HepG2 (cell line): ENCODE data around the gene RORC. TPM values are rescaled to one million over a fixed set of nuclear protein-coding genes. Genes with fewer than 3 reads are reported as not detected.

Experiments
- ARNTL ChIP-seq: sonication (generic); formaldehyde crosslinking; IDR thresholded peaks from 2 replicates; pipeline ENCODE4 v1.4.0; 2020; ENCODE audit warnings: mild to moderate bottlenecking, missing genetic modification reagents
- DMAP1 ChIP-seq: IDR thresholded peaks from 2 replicates; pipeline ENCODE4 v1.6.1; 2016
- IRF2 ChIP-seq: IDR thresholded peaks from 2 replicates; pipeline ENCODE4 v1.6.1; 2018; ENCODE audit warnings: missing genetic modification reagents, missing compliant biosample characterization
- JARID2 ChIP-seq: sonication (generic); formaldehyde crosslinking; IDR thresholded peaks from 2 replicates; pipeline ENCODE4 v1.8.1; 2023; ENCODE audit warnings: missing genetic modification reagents, inconsistent platforms; ENCODE audit not compliant: insufficient replicate concordance
- MTF1 ChIP-seq: sonication (generic); formaldehyde crosslinking; IDR thresholded peaks from 2 replicates; pipeline ENCODE4 v1.5.0; 2020; ENCODE audit warnings: missing genetic modification reagents
- MYC ChIP-seq: sonication (generic); formaldehyde crosslinking; IDR thresholded peaks from 2 replicates; pipeline ENCODE4 v1.9.0; 2021; ENCODE audit warnings: missing genetic modification reagents, borderline replicate concordance
- PRPF4 ChIP-seq: fragments of 200-400 bp; formaldehyde crosslinking; IDR thresholded peaks from 2 replicates; pipeline ENCODE4 v1.6.1; 2016; ENCODE audit warnings: low read length, low read depth; ENCODE audit not compliant: poor library complexity, severe bottlenecking
- RERE ChIP-seq: IDR thresholded peaks from 2 replicates; pipeline ENCODE4 v1.6.1; 2016; ENCODE audit warnings: low read depth, missing genetic modification reagents, missing compliant biosample characterization
- SKIL ChIP-seq: sonication (generic); formaldehyde crosslinking; IDR thresholded peaks from 2 replicates; pipeline ENCODE4 v1.8.0; 2022; ENCODE audit warnings: missing genetic modification reagents, mild to moderate bottlenecking, moderate library complexity, borderline replicate concordance
- SRSF1 ChIP-seq: fragments of 200-400 bp; formaldehyde crosslinking; optimal IDR thresholded peaks from 2 replicates; pipeline ENCODE3; 2017; ENCODE audit warnings: mild to moderate bottlenecking, low read depth, low read length, moderate library complexity
- STAG1 ChIP-seq: sonication (generic); formaldehyde crosslinking; IDR thresholded peaks from 2 replicates; pipeline ENCODE4 v1.4.0; 2020; ENCODE audit warnings: missing genetic modification reagents
- UBTF ChIP-seq: sonication (generic); formaldehyde crosslinking; IDR thresholded peaks from 2 replicates; pipeline ENCODE4 v1.4.0; 2020; ENCODE audit warnings: mild to moderate bottlenecking, missing genetic modification reagents
- ZBTB42 ChIP-seq: sonication (generic); formaldehyde crosslinking; IDR thresholded peaks from 2 replicates; pipeline ENCODE4 v1.5.0; 2020; ENCODE audit warnings: mild to moderate bottlenecking, missing genetic modification reagents
- ZFP62 ChIP-seq: sonication (generic); formaldehyde crosslinking; IDR thresholded peaks from 2 replicates; pipeline ENCODE4 v1.4.0; 2020; ENCODE audit warnings: missing genetic modification reagents
- ZNF460 ChIP-seq: sonication (generic); formaldehyde crosslinking; IDR thresholded peaks from 2 replicates; pipeline ENCODE4 v1.5.1; 2020; ENCODE audit warnings: missing genetic modification reagents, mild to moderate bottlenecking, borderline replicate concordance
- ZNF484 ChIP-seq: sonication (generic); formaldehyde crosslinking; IDR thresholded peaks from 2 replicates; pipeline ENCODE4 v1.5.1; 2020; ENCODE audit warnings: mild to moderate bottlenecking, low read depth, missing genetic modification reagents, borderline replicate concordance
- ZNF614 ChIP-seq: IDR thresholded peaks from 2 replicates; pipeline ENCODE4 v1.6.1; 2018; ENCODE audit warnings: missing biosample characterization, missing genetic modification reagents, inconsistent platforms, borderline replicate concordance
- ZNF737 ChIP-seq: sonication (generic); formaldehyde crosslinking; IDR thresholded peaks from 2 replicates; pipeline ENCODE4 v1.5.0; 2020; ENCODE audit warnings: missing genetic modification reagents, mild to moderate bottlenecking, borderline replicate concordance
- ZNF768 ChIP-seq: sonication (generic); formaldehyde crosslinking; IDR thresholded peaks from 2 replicates; pipeline ENCODE4 v1.4.0; 2020; ENCODE audit warnings: missing genetic modification reagents
- polyA plus RNA-seq, 8 experiments: library from polyadenylated mRNA; depleted of rRNA in 3 of 8; stranded (reverse) in 7 of 8; unstranded in 1 of 8; fragments of >200 nt; fragmentation: Illumina TruSeq in 4 of 8; extraction: Trizol in 4 of 8; gene quantifications; 2 replicates each; pipeline versions ENCODE4 v1.2.1 to v1.2.3, GENCODE V29; 2011 to 2016; ENCODE audit warnings: low read depth in 4 of 8, missing spikeins in 1 of 8, mixed read lengths in 1 of 8; ENCODE audit not compliant: insufficient read depth in 1 of 8
- total RNA-seq, 5 experiments: library from RNA; depleted of rRNA; stranded (reverse); fragments of >200 nt; fragmentation: Illumina TruSeq; extraction: Trizol; gene quantifications; 2 replicates each; pipeline ENCODE4 v1.2.3, GENCODE V29; 2016; ENCODE audit warnings: low read depth in 1 of 5

The RORC gene
- total and polyA plus RNA-seq, 2 of the 13 experiments (the other 11 are each of a cell fraction or from before 2014, with no cell fraction given): 2.5 to 6.5 TPM

- TF ChIP-seq RERE (CRISPR knock-in tag) (no peak), MTF1 (CRISPR knock-in tag) (no peak), SKIL (CRISPR knock-in tag) (no peak), ZNF737 (CRISPR knock-in tag) (no peak), ZBTB42 (no peak), ZNF460 (CRISPR knock-in tag) (no peak), MYC (CRISPR knock-in tag) (peak; percentile 79), JARID2 (CRISPR knock-in tag) (no peak), ZNF768 (CRISPR knock-in tag) (no peak), STAG1 (CRISPR knock-in tag) (no peak), PRPF4 (no peak), DMAP1 (no peak), ZNF614 (CRISPR knock-in tag) (no peak), IRF2 (no peak), ARNTL (no peak), ZNF484 (no peak), UBTF (CRISPR knock-in tag) (peak; percentile 70), ZFP62 (CRISPR knock-in tag) (no peak), SRSF1 (no peak)
These were observed 8.1 kb upstream of the RORC start, which contains the start of gene C2CD4D (continued) for GRCh38 chr1:151839457-151840403.
